Measurements from ENCODE around the gene GK2. TPM values are rescaled to one million over a fixed set of nuclear protein-coding genes. Genes with fewer than 3 reads are reported as not detected.

GK2 gene
- total and polyA plus RNA-seq, 2 of the 13 experiments (the other 11 are each of a cell fraction or from before 2014, with no cell fraction given), result not detected

GRCh38 chr4:79439489-79439888, 31.5 kb upstream of the GK2 start:
- no peak for DNase-seq (ENCODE audit: low spot score)
- H3K79me2 ChIP-seq (ENCODE audit: insufficient read depth, low read length), result no peaks in the 10 kb centered on the region
- no peaks in the 10 kb centered on the region for H3K36me3 ChIP-seq (replicated peaks in 1 of 2; ENCODE audit: control insufficient read depth in 1 of 2, insufficient read depth in 2 of 2, low read length in 2 of 2)
- no peak overlapping the region for H2AFZ ChIP-seq (ENCODE audit: low read length)
- ATAC-seq, result no peak
- WGBS (ENCODE audit: low lambda C conversion rate), result 5% methylated on average over 1 of the region's 1 CpG
- H3K9me3 ChIP-seq (ENCODE audit: low read length), result no peaks in the 10 kb centered on the region
- no peaks in the 10 kb centered on the region for H3K27me3 ChIP-seq (ENCODE audit: control insufficient read depth in 1 of 2, insufficient read depth in 2 of 2, low read length in 2 of 2)
- H4K20me1 ChIP-seq (ENCODE audit: insufficient read depth, low read length), result no peaks in the 10 kb centered on the region
- no peak overlapping the region for H3K9ac ChIP-seq (ENCODE audit: insufficient read depth, low read depth, low read length)
- intact Hi-C loops (cut with micrococcal nuclease; ENCODE audit: unreplicated experiment), result no loop called here
- BruUV-seq (replicated peaks), result no TSS peak
- ChIA-PET CTCF (ENCODE audit: low intra/inter-chr PET ratio, low total read pairs) (no interaction called here), POLR2A (no interaction called here)
- no peak for FAIRE-seq
- no peak overlapping the region for H3K4me3 ChIP-seq (replicated peaks in 1 of 3; ENCODE audit: insufficient read depth in 1 of 3, low read depth in 2 of 3, low read length in 3 of 3)
- in situ Hi-C loops (cut with HindIII; ENCODE audit: extremely low pct_ligation_motif_present, low pct_unique_long_range_greater_than_20kb), result no loop called here
- H3K4me2 ChIP-seq (ENCODE audit: low read depth, low read length), result no peak overlapping the region
- no peak overlapping the region for H3K27ac ChIP-seq (ENCODE audit: extremely low read length, insufficient read depth, low read length)
- TF ChIP-seq ZNF335 (CRISPR knock-in tag; IDR thresholded peaks at IDR 0.05) (no peak), SRSF1 (optimal IDR thresholded peaks at IDR 0.05; ENCODE audit: low read depth, low read length) (no peak), ZNF678 (CRISPR knock-in tag; IDR thresholded peaks at IDR 0.05) (no peak), ZNF460 (CRISPR knock-in tag; IDR thresholded peaks at IDR 0.05; ENCODE audit: borderline replicate concordance) (no peak), ZFP36 (IDR thresholded peaks at IDR 0.05; ENCODE audit: borderline replicate concordance, low read depth, low read length, partially characterized antibody) (no peak), RARG (CRISPR knock-in tag; IDR thresholded peaks at IDR 0.05; ENCODE audit: low read depth) (no peak), NRL (CRISPR knock-in tag; IDR thresholded peaks at IDR 0.05; ENCODE audit: borderline replicate concordance) (no peak), ZNF546 (CRISPR knock-in tag; conservative IDR thresholded peaks at IDR 0.05) (no peak), GMEB1 (CRISPR knock-in tag; IDR thresholded peaks at IDR 0.05; ENCODE audit: borderline replicate concordance) (no peak), GPBP1L1 (CRISPR knock-in tag; IDR thresholded peaks at IDR 0.05) (no peak), ZNF251 (CRISPR knock-in tag; IDR thresholded peaks at IDR 0.05) (no peak), ZNF530 (CRISPR knock-in tag; IDR thresholded peaks at IDR 0.05; ENCODE audit: low read depth) (no peak)
- no peaks in the 10 kb centered on the region for H3K4me1 ChIP-seq (ENCODE audit: insufficient read depth, low read length)
